Left lobe of liver (tissue), 2 donors: ENCODE measurements around the gene GPS1. TPM values are rescaled to one million over a fixed set of nuclear protein-coding genes. Genes with fewer than 3 reads are reported as not detected.

ENCODE experiments used
- ATAC-seq: fragments of 200-7000 bp; cut with Tn5 transposase; one replicate; pipeline ENCODE4 v1.9.1; 2020; ENCODE audit warnings: mild to moderate bottlenecking, moderate library complexity
- DNase-seq: peaks from one replicate; pipeline ENCODE4 v3.0.0-alpha.2; 2020; ENCODE audit warnings: low spot score
- total RNA-seq: library from RNA; stranded (reverse); gene quantifications from one replicate; pipeline ENCODE4 v1.2.1, GENCODE V29; 2021
- donor health status: DM: no; HTN: no; CAD: no; lungs with moderate emphysema.
- donor health status: DM: no; HTN: yes; CAD: no.

GPS1 gene
- total RNA-seq, 1 donor from 2014 or later: 84.1 TPM

DNA sequence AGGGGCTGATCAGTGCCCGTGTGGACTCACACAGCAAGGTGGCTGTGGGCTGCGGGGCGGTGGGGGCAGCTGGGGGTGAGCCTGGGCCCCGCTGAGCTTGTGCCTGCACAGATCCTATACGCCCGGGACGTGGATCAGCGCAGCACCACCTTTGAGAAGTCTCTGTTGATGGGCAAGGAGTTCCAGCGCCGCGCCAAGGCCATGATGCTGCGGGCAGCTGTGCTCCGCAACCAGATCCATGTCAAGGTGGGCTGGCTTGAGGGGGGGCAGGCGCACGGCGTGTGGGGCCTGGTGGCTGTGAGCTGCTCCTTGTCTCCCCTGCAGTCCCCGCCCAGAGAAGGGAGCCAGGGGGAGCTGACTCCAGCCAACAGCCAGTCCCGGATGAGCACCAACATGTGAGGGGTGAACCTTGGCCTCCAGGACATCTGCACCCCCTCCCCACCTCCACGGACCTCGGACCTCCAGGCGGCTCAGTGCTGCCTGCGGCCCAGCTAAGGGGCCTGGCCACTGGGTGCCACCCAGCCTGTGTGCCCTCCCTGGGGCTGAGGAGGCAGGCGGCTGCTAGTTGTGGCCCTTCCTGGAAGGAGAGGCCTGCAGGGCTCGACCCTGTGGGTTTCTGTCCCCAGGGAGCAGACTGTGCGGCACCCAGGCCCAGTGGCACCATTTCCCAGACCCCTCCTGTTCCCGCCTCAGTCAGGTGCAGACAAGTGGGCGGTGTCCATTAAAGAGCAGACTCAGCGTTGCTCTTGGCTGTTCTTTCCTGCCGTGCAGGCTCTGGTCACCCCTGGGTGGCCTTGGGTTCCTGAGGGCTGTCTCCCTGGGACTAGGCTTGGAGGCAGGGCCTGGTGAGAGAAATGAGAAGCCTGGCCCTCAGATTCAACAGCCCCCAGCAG, 5.3 kb downstream of the GPS1 start:
- ATAC-seq (peak; percentile 3), DNase-seq (no peak)

GRCh38 chr17:82058230-82058854, 6.6 kb downstream of the GPS1 start:
- DNase-seq (no peak), ATAC-seq (peak; percentile 9)

GRCh38 chr17:82058855-82059249, 7.2 kb downstream of the GPS1 start:
- no peak for ATAC-seq
- DNase-seq: no peak

DNA sequence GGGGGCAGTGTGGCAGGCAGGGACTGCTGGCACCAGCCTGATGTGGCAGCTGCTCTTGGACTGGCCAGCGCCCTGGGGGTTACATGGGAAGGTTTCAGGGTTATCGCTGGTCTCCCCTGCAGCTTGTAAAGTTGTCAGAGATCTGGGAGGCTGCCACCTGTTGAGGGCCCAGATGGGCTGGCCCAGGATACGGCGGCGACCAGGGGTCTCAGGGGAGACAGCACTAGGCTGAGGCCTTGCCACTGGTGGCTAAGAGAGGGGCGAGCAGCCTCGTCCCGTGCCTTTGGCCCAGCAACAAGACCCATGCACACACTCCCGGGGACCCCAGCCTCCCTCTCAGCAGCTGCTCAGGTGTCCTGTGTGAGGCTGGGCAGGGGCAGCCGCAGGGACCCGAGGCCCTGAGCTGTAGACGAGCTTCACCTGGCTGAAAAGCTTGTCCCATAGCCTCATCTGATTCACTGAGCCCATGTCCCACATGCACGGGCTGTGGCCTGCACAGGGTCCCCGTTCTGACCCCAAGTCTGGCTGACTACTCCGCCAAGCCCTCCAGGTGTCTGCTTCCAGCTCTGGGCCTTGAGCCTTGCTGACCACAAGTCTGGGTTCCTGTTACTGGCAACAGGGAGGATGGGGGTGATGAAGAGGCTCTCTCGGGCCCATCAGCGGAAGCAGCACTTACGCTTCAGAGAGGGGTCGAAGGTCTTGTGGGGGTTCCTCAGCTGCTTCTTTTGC, 7.7 kb downstream of the GPS1 start:
- ATAC-seq: no peak

DNA sequence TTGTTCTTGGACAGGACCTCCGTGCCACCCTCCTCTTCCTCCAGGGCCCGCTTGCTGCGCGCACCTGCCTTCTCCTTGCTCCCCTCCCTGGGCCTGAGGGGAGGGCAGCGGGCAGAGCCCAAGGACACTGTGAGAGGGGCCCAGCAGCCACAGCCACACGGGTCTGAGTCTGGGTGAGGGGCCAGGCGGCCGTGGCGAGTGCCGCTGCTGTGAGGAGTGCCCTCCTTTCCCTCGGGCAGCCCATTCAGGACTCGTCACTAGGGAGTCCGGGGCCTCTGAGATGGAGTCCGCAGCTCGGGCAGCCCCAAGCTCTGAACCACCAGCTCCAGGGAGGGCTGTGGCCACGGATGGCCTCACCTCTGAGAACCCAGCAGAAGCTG, 8.3 kb downstream of the GPS1 start:
- no peak for DNase-seq
- no peak for ATAC-seq

More for the DNA sequence above, 7.7 kb downstream of the GPS1 start:
- no peak for DNase-seq

- no peak for DNase-seq
- ATAC-seq: no peak
Measured at GRCh38 chr17:82060614-82061013, 8.9 kb downstream of the GPS1 start.

DNA sequence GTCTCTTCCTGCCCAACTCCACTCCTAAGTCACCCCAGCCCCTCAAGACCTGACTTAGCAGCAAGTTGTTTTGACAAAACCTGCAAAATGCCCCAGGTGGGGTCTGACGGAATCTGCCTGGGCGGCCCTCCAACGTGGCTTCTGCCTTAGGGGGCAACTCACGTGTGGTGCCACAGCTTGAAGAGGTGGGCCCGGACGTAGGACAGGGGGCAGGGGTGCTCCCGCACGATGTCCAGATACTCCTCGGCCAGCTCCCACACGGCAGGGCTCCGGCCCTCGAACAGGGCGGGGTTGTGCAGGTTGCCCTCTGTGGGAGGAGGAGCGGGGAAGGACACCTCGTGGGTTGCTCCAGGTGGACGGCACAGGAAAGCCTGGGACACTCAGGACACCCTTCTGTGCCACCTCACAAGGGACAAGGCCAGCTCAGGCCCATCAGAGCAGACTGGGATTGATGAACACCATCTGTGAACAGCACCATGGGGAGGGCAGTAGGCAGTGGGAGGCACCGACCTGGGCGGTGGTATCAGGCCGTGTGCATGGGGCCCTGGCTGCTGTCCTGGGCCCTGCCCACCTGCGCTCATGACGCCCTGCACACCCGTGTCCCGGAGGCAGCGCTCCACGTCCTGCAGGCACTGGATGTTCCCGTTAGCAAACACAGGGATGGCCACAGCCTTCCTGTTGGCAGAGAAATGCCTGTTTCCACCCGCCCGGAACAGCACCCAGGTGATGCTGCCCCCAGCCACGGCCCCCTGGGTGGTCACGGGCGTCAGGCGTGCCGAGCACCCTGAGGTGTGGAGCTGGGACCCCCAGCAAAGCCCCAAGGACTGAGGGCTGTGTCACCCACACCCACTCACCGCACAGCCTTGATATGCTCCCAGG, 9.6 kb downstream of the GPS1 start:
- DNase-seq (no peak), ATAC-seq (no peak)

DNA sequence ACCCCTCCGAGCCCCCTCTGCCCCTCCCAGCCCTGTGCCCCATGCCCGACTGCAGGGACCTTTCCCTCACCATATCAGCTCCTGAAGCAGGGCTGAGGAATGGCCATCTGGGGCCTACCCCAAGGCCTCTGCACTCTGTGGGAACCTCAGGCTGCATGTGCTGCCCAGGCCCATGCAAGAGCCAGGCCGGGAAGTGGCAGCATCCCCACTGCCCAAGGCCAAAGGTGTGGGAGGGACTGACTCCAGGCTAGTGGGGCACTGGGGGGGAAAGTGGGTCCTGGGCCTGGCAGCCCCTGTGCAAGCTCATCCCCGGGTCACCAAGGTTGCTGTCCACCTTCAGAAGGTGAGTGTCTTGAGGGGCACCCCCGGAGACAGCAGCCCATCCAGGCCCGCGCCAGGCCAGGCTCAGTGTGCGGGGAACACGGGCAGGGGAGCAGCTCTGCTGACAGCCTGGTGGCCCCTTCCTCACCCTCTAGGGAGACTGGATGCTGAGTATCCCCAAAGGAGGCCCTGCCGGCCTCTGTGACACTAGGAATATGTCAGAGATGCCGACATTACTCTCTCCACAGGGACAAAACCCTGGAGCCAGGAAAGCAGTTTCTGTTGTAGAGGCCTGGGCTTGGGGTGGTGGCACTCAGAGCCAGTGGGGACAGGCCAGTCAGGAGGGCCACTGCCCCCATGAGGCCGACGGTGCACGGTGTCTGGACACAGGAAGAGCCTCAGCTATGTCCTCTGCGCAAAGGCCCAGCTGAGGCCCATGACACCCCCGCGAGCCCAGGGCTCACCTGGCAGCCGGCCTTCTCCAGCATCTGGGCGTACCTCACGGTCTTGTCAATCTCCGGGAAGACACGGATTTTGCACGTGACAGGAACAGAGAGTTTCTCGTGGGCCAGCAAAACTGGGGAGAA, 10.6 kb downstream of the GPS1 start:
- no peak for ATAC-seq
- no peak for DNase-seq

GRCh38 chr17:82062984-82063368, 11.3 kb downstream of the GPS1 start:
- DNase-seq (no peak), ATAC-seq (no peak)

- ATAC-seq (peak; percentile 72), DNase-seq (peak; percentile 82)
Measured at GRCh38 chr17:82063424-82064415, 12.0 kb downstream of the GPS1 start.

GRCh38 chr17:82064433-82065192, 12.9 kb downstream of the GPS1 start:
- ATAC-seq: peak; percentile 61
- DNase-seq: no peak

DNA sequence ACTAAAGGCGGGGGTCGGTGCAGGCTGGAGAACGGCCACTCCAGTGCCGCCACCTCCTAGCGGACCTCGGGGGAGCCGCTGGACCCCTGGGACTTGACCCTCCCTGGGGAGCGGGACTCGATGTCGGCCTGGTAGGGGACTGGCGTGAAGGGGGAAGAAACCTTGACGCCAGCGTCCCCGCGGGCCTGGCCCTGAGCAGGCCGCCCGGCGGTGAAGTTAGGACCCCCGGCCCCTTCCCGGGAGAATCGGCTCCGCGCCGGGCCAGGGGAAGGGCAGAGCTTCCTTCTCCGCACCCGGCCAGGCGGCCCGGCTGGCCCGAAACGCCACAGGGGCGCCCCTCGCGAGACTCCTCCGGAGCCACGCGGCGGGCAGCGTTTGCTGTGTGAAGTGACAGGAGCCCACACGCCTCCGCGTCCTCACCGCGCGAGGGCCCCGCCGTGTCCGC, 13.5 kb downstream of the GPS1 start:
- ATAC-seq: no peak

GRCh38 chr17:82065638-82066303, 14.1 kb downstream of the GPS1 start, which contains the start of gene DUS1L:
DUS1L (minus strand) TSS chr17:82065804; CDS start chr17:82065059, 745 bp downstream.
- no peak for DNase-seq
- peak; percentile 70 for ATAC-seq

More for the DNA sequence above, 13.5 kb downstream of the GPS1 start:
- DNase-seq: no peak

DNA sequence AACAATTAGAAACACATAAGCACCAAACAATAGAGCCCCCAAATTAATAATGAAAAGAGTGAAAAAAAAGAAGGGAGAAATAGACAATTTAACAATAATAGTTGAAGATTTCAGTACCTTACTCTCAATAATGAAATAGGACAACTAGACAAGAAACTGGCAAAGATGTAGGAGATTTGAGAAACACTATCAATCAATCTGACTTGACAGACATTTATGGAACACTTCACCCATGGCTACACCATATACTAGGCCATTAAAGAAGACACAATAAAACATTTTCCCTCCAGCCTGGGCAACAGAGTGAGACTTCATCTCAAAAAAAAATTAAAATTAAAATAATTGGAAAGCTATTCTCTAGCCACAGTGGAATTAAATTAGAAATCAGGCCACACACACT, 18.9 kb downstream of the GPS1 start:
- no peak for ATAC-seq
- no peak for DNase-seq

DNA sequence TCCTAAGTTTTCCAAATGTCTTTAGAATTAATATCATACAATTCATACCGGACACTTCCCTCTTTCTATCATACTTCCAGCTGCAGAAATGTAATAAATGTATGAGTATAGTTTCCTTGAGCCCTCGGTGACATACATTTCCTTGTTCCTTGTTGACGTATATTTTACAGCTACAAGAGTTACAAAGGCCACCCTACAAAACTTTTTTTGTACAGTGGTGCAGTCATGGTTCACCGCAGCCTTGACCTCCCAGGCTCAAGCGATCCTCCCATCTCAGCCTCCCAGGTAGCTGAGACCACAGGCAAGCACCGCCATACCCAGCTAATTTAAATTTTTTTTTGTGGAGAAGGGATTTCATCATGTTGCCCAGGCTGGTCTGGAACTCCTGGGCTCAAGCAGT, 21.1 kb downstream of the GPS1 start:
- ATAC-seq: no peak
- DNase-seq: no peak

GRCh38 chr17:82073446-82073845, 21.7 kb downstream of the GPS1 start:
- ATAC-seq (no peak), DNase-seq (no peak)
